OCI-LY1 (cell line): ENCODE results near the gene EFS.

ENCODE experiments used
- H2AFZ ChIP-seq: fragments of 200-600 bp; sonication (generic), shearing (Covaris generic); 2 replicates; pipeline ENCODE4 v1.6.0; 2014; ENCODE audit warnings: antibody characterized with exemption, mild to moderate bottlenecking, low read length
- H3F3A ChIP-seq: fragments of 200-600 bp; sonication (generic), shearing (Covaris generic); 2 replicates; pipeline ENCODE4 v1.6.0; 2014; ENCODE audit warnings: mild to moderate bottlenecking, antibody characterized with exemption, low read length, moderate library complexity; ENCODE audit not compliant: insufficient read depth
- H3K27ac ChIP-seq: fragments of 200-600 bp; sonication (generic); 2 replicates; pipeline ENCODE4 v1.5.1; 2014; ENCODE audit warnings: low read length, mixed run types, mild to moderate bottlenecking, low read depth; ENCODE audit not compliant: poor library complexity, severe bottlenecking
- H3K27me3 ChIP-seq: fragments of 200-600 bp; sonication (generic); 2 replicates; pipeline ENCODE4 v1.6.0; 2014; ENCODE audit warnings: antibody characterized with exemption, mild to moderate bottlenecking, low read length, moderate library complexity; ENCODE audit not compliant: insufficient read depth
- H3K36me3 ChIP-seq: fragments of 200-600 bp; sonication (generic); 2 replicates; pipeline ENCODE4 v1.6.1; 2014; ENCODE audit warnings: mild to moderate bottlenecking, antibody characterized with exemption, low read length, moderate library complexity, mixed read lengths; ENCODE audit not compliant: insufficient read depth
- H3K4me1 ChIP-seq: fragments of 200-600 bp; sonication (generic); 2 replicates; pipeline ENCODE4 v1.5.1; 2014; ENCODE audit warnings: mild to moderate bottlenecking, low read length, moderate library complexity; ENCODE audit not compliant: insufficient read depth, severe bottlenecking
- H3K4me2 ChIP-seq: fragments of 200-600 bp; sonication (generic), shearing (Covaris generic); 2 replicates; pipeline ENCODE4 v1.6.1; 2014; ENCODE audit warnings: low read length
- H3K4me3 ChIP-seq: fragments of 200-600 bp; sonication (generic); 2 replicates; pipeline ENCODE4 v1.5.1; 2014; ENCODE audit warnings: low read length, low read depth, mild to moderate bottlenecking, mixed read lengths; ENCODE audit not compliant: poor library complexity, severe bottlenecking
- H3K79me2 ChIP-seq: fragments of 200-600 bp; shearing (Covaris generic); 2 replicates; pipeline ENCODE4 v1.6.1; 2016; ENCODE audit warnings: mixed run types, low read length, mixed read lengths; ENCODE audit not compliant: insufficient read depth
- H3K9ac ChIP-seq: fragments of 200-600 bp; sonication (generic), shearing (Covaris generic); 2 replicates; pipeline ENCODE4 v1.6.1; 2014; ENCODE audit warnings: mild to moderate bottlenecking, low read length, mixed read lengths
- H3K9me2 ChIP-seq: fragments of 200-600 bp; sonication (generic), shearing (Covaris generic); 2 replicates; pipeline ENCODE4 v1.6.1; 2014; ENCODE audit warnings: low read depth, mild to moderate bottlenecking, low read length, mixed read lengths
- H3K9me3 ChIP-seq: fragments of 200-600 bp; shearing (Covaris generic); 2 replicates; pipeline ENCODE4 v1.6.1; 2014; ENCODE audit warnings: low read length, mixed read lengths
- H4K20me1 ChIP-seq: fragments of 200-600 bp; sonication (generic), shearing (Covaris generic); 2 replicates; pipeline ENCODE4 v1.6.0; 2016; ENCODE audit warnings: mild to moderate bottlenecking, low read length; ENCODE audit not compliant: insufficient read depth
- CTCF ChIP-seq: fragments of 200-600 bp; sonication (generic), shearing (Covaris generic); IDR thresholded peaks from 2 replicates; pipeline ENCODE4 v1.5.1; 2017; ENCODE audit warnings: mild to moderate bottlenecking, antibody characterized with exemption, low read length, moderate library complexity, mixed read lengths
- EZH2 ChIP-seq: fragments of 200-600 bp; sonication (generic), shearing (Covaris generic); IDR thresholded peaks from 2 replicates; pipeline ENCODE4 v1.8.0; 2017; ENCODE audit warnings: borderline replicate concordance, mixed run types, mild to moderate bottlenecking, antibody characterized with exemption, low read length, moderate library complexity, mixed read lengths

EFS gene

GRCh38 chr14:23377198-23377550, 12.2 kb upstream of the EFS start:
- Histone ChIP-seq H3K4me2 (no peak overlapping the region), H3F3A (no peaks in the 10 kb centered on the region), H3K27ac (no peak overlapping the region)

DNA sequence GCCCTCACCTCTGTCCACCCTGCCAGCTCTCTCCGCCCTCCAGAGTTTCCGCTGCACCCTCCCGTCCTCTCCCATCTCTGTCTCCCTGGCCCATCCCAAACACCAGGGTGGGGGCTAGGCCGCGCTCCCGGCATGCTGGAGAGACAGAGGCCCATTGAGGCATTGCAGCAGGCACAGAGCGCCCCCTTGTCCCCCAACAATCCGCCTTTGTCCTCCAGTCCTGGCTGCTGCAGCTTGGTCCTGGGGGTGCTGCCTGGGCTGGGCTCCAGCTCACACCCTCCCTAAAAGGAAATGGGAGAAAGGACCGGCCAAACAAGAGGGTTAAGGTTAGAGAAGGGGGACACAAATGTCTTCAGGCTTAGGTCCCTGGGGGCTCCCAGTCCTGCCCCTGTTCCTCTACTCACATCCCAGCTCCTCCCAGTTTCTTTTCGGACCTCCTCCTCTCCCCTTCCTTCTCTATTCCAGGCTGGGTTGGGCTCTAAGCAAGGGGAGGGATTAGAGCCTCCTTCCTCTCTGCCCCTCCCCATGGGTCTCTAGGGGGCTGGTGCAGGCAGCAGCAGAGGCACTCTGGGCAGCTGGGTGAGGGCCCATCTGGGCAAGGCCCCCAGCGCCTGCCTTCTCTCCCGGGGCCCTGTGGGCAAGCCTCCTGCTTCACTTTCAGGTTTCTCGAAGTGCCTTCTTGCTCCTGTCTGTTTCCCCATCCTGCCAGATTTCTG, 11.7 kb upstream of the EFS start, which contains the start of gene CMTM5:
Gene CMTM5, plus strand, starts transcription at position 565 of the 716 bp plus-strand sequence. CDS start 206 bp downstream, outside the sequence.
- Histone ChIP-seq H4K20me1 (no peaks in the 10 kb centered on the region), H3K4me2 (no peak within 1 kb of the TSS), H2AFZ (no peak within 1 kb of the TSS), H3K79me2 (no peaks in the 10 kb centered on the region), H3F3A (no peaks in the 10 kb centered on the region), H3K36me3 (no peaks in the 10 kb centered on the region), H3K9ac (no peak within 1 kb of the TSS), H3K27ac (no peak within 1 kb of the TSS), H3K9me3 (no peaks in the 10 kb centered on the region), H3K27me3 (peaks cover 3% of the 10 kb centered on the region; the same call in 1 of the 2 replicates), H3K9me2 (no peaks in the 10 kb centered on the region), H3K4me1 (no peaks in the 10 kb centered on the region), H3K4me3 (no peak within 1 kb of the TSS)
- no peak for TF ChIP-seq EZH2
- no peak for TF ChIP-seq CTCF

More at GRCh38 chr14:23377198-23377550, 12.2 kb upstream of the EFS start:
- Histone ChIP-seq H3K36me3 (no peaks in the 10 kb centered on the region), H4K20me1 (no peaks in the 10 kb centered on the region), H2AFZ (no peak overlapping the region), H3K9me3 (no peaks in the 10 kb centered on the region), H3K4me3 (no peak overlapping the region), H3K4me1 (no peaks in the 10 kb centered on the region), H3K9me2 (no peaks in the 10 kb centered on the region), H3K27me3 (peaks cover 3% of the 10 kb centered on the region; the same call in 1 of the 2 replicates), H3K79me2 (no peaks in the 10 kb centered on the region), H3K9ac (no peak overlapping the region)
- TF ChIP-seq CTCF, result no peak
- TF ChIP-seq EZH2, result no peak

GRCh38 chr14:23375527-23376251, 10.7 kb upstream of the EFS start:
- H3K36me3 ChIP-seq, result no peaks in the 10 kb centered on the region
- no peaks in the 10 kb centered on the region for H3F3A ChIP-seq
- TF ChIP-seq CTCF, result no peak
- no peak for TF ChIP-seq EZH2
- no peak overlapping the region for H2AFZ ChIP-seq
- no peaks in the 10 kb centered on the region; the same call in 1 of the 2 replicates for H3K27me3 ChIP-seq
- no peaks in the 10 kb centered on the region for H4K20me1 ChIP-seq
- no peaks in the 10 kb centered on the region for H3K9me2 ChIP-seq
- H3K9ac ChIP-seq, result no peak overlapping the region
- H3K9me3 ChIP-seq, result no peaks in the 10 kb centered on the region
- no peaks in the 10 kb centered on the region for H3K4me1 ChIP-seq
- H3K79me2 ChIP-seq, result no peaks in the 10 kb centered on the region
- no peak overlapping the region for H3K4me2 ChIP-seq
- no peak overlapping the region for H3K27ac ChIP-seq
- H3K4me3 ChIP-seq, result no peak overlapping the region
